Measurements from ENCODE around the gene MUSTN1. TPM values are rescaled to one million over a fixed set of nuclear protein-coding genes. Genes with fewer than 3 reads are reported as not detected.

MUSTN1 gene
- total and polyA plus RNA-seq, 2 of the 13 experiments (the other 11 are each of a cell fraction or from before 2014, with no cell fraction given): 0.84 to 1.4 TPM

- Histone ChIP-seq H3K27ac (ENCODE audit: extremely low read length, insufficient read depth, low read length) (no peak overlapping the region), H3K4me1 (ENCODE audit: insufficient read depth, low read length) (peaks cover 61% of the 10 kb centered on the region), H3K79me2 (ENCODE audit: insufficient read depth, low read length) (no peaks in the 10 kb centered on the region), H3K36me3 (replicated peaks in 1 of 2; ENCODE audit: control insufficient read depth in 1 of 2, insufficient read depth in 2 of 2, low read length in 2 of 2) (peaks cover 6 to 15% of the 10 kb centered on the region in 2 experiments; a peak in 4 of 5 replicates), H3K9me3 (ENCODE audit: low read length) (no peaks in the 10 kb centered on the region), H3K9ac (ENCODE audit: insufficient read depth, low read depth, low read length) (no peak overlapping the region), H2AFZ (ENCODE audit: low read length) (no peak overlapping the region), H4K20me1 (ENCODE audit: insufficient read depth, low read length) (no peaks in the 10 kb centered on the region), H3K27me3 (ENCODE audit: control insufficient read depth in 1 of 2, insufficient read depth in 2 of 2, low read length in 2 of 2) (no peaks in the 10 kb centered on the region), H3K4me3 (replicated peaks in 1 of 3; ENCODE audit: insufficient read depth in 1 of 3, low read depth in 2 of 3, low read length in 3 of 3) (no peak overlapping the region), H3K4me2 (ENCODE audit: low read depth, low read length) (no peak overlapping the region)
- no peak for ATAC-seq
- ChIA-PET CTCF (ENCODE audit: low intra/inter-chr PET ratio, low total read pairs) (no interaction called here), POLR2A (interaction anchor here (0.7 to 6.8 kb wide), 8 partner anchors 9 to 34 kb away, joined by 3 to 70 read pairs (median 6); partner anchors contain the start of gene ITIH3)
- in situ Hi-C loops (cut with HindIII; ENCODE audit: extremely low pct_ligation_motif_present, low pct_unique_long_range_greater_than_20kb) (no loop called here), intact Hi-C loops (cut with micrococcal nuclease; ENCODE audit: unreplicated experiment) (no loop called here)
- TF ChIP-seq SPEN (CRISPR knock-in tag; IDR thresholded peaks at IDR 0.05; ENCODE audit: low read depth) (no peak), FLYWCH1 (CRISPR knock-in tag; IDR thresholded peaks at IDR 0.05) (no peak), RBFOX2 (IDR thresholded peaks at IDR 0.05; ENCODE audit: low read depth, low read length) (peak; percentile 54; the same call in 1 of the 2 replicates), ZNF101 (CRISPR knock-in tag; IDR thresholded peaks at IDR 0.05; ENCODE audit: borderline replicate concordance, low read depth) (no peak), ATF6 (CRISPR knock-in tag; conservative IDR thresholded peaks at IDR 0.05) (no peak), CBX2 (IDR thresholded peaks at IDR 0.05; ENCODE audit: low read depth, low read length) (no peak), CBX2 (CRISPR knock-in tag; IDR thresholded peaks at IDR 0.05; ENCODE audit: low read depth) (no peak), ZNF563 (CRISPR knock-in tag; IDR thresholded peaks at IDR 0.05) (no peak), THAP11 (CRISPR knock-in tag; IDR thresholded peaks at IDR 0.05) (no peak), PAF1 (CRISPR knock-in tag; IDR thresholded peaks at IDR 0.05) (peak; percentile 75), CENPX (CRISPR knock-in tag; IDR thresholded peaks at IDR 0.05) (no peak), HOXA5 (CRISPR knock-in tag; IDR thresholded peaks at IDR 0.05) (no peak), HNRNPK (IDR thresholded peaks at IDR 0.05; ENCODE audit: low read depth, low read length, poor library complexity, severe bottlenecking) (peak; percentile 32), RXRB (CRISPR knock-in tag; IDR thresholded peaks at IDR 0.05; ENCODE audit: borderline replicate concordance) (no peak), ZNF75D (CRISPR knock-in tag; IDR thresholded peaks at IDR 0.05; ENCODE audit: borderline replicate concordance) (no peak), ZNF138 (CRISPR knock-in tag; IDR thresholded peaks at IDR 0.05; ENCODE audit: low read depth) (no peak), UBTF (CRISPR knock-in tag; IDR thresholded peaks at IDR 0.05) (0 out of 2 replicates have a peak, but pooled peaks have one; percentile 5), POLR2A (IDR thresholded peaks at IDR 0.05; ENCODE audit: insufficient read depth in 1 of 2, low read depth in 2 of 2, low read length in 2 of 2) (0 out of 4 replicates have a peak, but pooled peaks of 1 of the 2 experiments have one; percentile 11), TERF1 (CRISPR knock-in tag; IDR thresholded peaks at IDR 0.05) (no peak)
- TF ChIP-seq, protein P1, sequence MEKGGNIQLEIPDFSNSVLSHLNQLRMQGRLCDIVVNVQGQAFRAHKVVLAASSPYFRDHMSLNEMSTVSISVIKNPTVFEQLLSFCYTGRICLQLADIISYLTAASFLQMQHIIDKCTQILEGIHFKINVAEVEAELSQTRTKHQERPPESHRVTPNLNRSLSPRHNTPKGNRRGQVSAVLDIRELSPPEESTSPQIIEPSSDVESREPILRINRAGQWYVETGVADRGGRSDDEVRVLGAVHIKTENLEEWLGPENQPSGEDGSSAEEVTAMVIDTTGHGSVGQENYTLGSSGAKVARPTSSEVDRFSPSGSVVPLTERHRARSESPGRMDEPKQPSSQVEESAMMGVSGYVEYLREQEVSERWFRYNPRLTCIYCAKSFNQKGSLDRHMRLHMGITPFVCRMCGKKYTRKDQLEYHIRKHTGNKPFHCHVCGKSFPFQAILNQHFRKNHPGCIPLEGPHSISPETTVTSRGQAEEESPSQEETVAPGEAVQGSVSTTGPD (CRISPR knock-in tag; IDR thresholded peaks at IDR 0.05): no peak
- DNase-seq (ENCODE audit: low spot score): no peak
- WGBS (ENCODE audit: low lambda C conversion rate): 95% methylated on average over 2 of the region's 2 CpGs
- BruUV-seq (replicated peaks): no TSS peak
- no peak for FAIRE-seq
These were observed 25.7 kb downstream of the MUSTN1 start for GRCh38 chr3:52809149-52809548.
